H1 (cell line): ENCODE data around the gene MYO9A. TPM values are rescaled to one million over a fixed set of nuclear protein-coding genes. Genes with fewer than 3 reads are reported as not detected.

Experiments
- BRCA1 ChIP-seq: IDR thresholded peaks from 2 replicates; pipeline ENCODE4 v1.6.1; 2012; ENCODE audit warnings: low read depth, low read length, improper control_type of control experiment
- CHD7 ChIP-seq: fragments of 300-600 bp; sonication (generic); IDR thresholded peaks from 2 replicates; pipeline ENCODE4 v1.7.1; 2012; ENCODE audit warnings: low read length, moderate library complexity, mild to moderate bottlenecking, inconsistent platforms; ENCODE audit not compliant: insufficient replicate concordance
- FOSL1 ChIP-seq: IDR thresholded peaks from 2 replicates; pipeline ENCODE4 v1.6.1; 2011; ENCODE audit warnings: mild to moderate bottlenecking, low read depth, low read length, moderate library complexity; ENCODE audit not compliant: insufficient read depth
- polyA plus RNA-seq, 7 experiments: library from polyadenylated mRNA; depleted of rRNA in 3 of 7; stranded (reverse) in 5 of 7; unstranded in 2 of 7; fragments of >200 nt in 5 of 7; fragments of 200-250 nt in 2 of 7; gene quantifications; 1 replicate in 5 of 7; 2 replicates in 1 of 7; 4 replicates in 1 of 7; pipeline versions ENCODE4 v1.2.1 to v1.2.3, GENCODE V29; 2011 to 2013; ENCODE audit warnings: missing spikeins in 2 of 7, mixed read lengths in 2 of 7
- total RNA-seq: library from RNA; stranded (reverse); fragmentation: NEBNext Ultra II Directional; extraction: Animal tissue kit (Norgen Biotek cat#: 25700); gene quantifications from 2 replicates; pipeline ENCODE4 v1.2.1, GENCODE V29; 2021

The MYO9A gene
- total and polyA plus RNA-seq, 2 of the 8 experiments (the other 6 are each of a cell fraction or from before 2014, with no cell fraction given): 3.9 to 26.0 TPM

GRCh38 chr15:72166716-72167417 lies 48.9 kb upstream of the MYO9A start (continued):
- TF ChIP-seq CHD7: no peak
- no peak for TF ChIP-seq BRCA1
- TF ChIP-seq FOSL1: no peak
